ENCODE data around the gene PALLD. TPM values are rescaled to one million over a fixed set of nuclear protein-coding genes. Genes with fewer than 3 reads are reported as not detected.
A peak's percentile ranks its signal among the peaks of the same experiment; 100 is the strongest.

Gene PALLD
- total RNA-seq, 8 experiments from 2014 or later, result 15.5 to 50.3 (median 24.3) TPM

DNA sequence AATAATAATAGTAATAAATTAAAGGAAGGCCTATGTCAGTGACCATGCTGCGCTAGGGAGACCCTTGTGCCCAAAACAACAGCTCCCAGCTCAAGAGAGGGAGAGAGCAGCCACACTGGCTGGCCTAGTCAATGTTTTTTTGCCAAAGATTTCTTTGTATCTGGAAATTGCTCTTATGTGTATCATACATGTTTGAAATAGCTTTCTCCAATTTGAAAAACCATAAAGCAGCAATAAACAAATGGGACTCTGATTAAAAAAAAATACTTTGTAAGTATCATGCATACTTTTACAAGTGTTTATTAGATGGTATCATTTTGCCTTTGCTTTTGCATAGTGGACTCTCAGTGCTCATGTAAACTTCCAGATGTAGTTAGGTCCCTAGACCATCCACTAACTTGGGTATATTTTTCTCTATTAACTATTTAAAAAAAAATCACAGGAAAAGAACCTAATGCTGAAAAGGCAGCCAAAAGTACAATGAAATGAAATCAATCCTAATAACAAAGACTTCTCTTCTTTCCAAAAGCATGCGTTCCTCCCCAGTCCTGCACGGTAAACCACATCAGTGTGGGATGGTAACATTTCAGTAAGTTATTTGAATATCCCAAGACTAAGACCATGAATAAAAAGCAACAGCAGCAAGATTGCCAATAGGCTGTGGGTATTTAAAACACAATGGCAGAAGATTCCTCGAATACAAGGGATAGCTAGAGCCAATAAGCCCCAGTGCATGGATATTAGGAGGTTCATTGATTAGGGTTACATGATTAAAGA is 117.6 kb downstream of the PALLD start:
- no peak for ATAC-seq (replicated peaks in 6 of 8)
- Histone ChIP-seq H3K4me1 (replicated peaks in 1 of 2) (no peaks in the 10 kb centered on the region), H3K4me3 (no peak overlapping the region), H3K27ac (no peak overlapping the region)
- in situ Hi-C loops (cut with MboI; ENCODE audit: low pct_unique_long_range_greater_than_20kb in 2 of 9, low sequenced_read_pairs in 9 of 9, unreplicated experiment in 9 of 9), result no loop called here
- 80 to 100% (median 86%) methylated on average over 1 to 4 of the region's 4 CpGs; no CpG with 5 or more reads in 1 of the 10 experiments for WGBS, 10 experiments

DNA sequence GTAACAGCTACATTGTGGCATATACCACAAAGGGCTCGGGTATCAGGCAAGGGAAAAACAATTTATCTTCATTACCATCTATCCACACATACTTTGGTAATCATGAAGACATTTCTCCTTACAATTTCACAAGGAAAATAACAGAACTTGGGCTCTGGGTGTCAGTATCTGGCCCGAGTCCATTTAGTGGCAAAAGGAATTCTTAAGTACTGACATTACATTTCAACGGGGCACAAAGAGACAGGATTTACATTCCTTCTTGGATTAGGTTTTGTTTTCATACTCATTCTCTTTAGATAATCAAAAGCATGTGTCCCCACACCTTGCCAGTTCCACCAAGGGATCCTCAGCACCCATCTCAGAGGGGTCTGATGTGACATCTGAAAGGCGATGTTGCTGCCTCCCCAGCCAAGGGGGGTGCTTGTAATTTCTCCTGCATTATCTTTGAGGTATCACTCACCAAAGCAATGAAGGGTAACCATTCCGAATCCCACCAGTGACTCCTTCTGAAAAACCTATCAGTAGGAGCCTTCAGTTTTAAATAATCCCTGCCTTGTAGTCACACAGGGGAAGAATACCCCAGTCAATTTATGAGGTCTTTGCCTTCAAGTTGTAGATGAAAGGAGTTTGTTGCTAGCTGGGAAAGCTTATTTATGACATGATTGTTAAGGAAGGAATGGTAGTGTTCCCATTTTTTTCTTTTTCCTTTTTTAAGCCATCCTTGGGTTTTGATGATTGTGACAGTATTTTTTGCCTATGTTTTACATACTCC is 118.6 kb downstream of the PALLD start:
- ATAC-seq (replicated peaks in 6 of 8), result no peak
- in situ Hi-C loops (cut with MboI; ENCODE audit: low pct_unique_long_range_greater_than_20kb in 2 of 9, low sequenced_read_pairs in 9 of 9, unreplicated experiment in 9 of 9), result no loop called here
- H3K27ac ChIP-seq, result no peak overlapping the region
- no peak overlapping the region for H3K4me3 ChIP-seq
- H3K4me1 ChIP-seq (replicated peaks in 1 of 2), result no peaks in the 10 kb centered on the region
- 17 to 100% (median 67%) methylated on average over 1 to 4 of the region's 5 CpGs; no CpG with 5 or more reads in 1 of the 10 experiments for WGBS, 10 experiments

DNA sequence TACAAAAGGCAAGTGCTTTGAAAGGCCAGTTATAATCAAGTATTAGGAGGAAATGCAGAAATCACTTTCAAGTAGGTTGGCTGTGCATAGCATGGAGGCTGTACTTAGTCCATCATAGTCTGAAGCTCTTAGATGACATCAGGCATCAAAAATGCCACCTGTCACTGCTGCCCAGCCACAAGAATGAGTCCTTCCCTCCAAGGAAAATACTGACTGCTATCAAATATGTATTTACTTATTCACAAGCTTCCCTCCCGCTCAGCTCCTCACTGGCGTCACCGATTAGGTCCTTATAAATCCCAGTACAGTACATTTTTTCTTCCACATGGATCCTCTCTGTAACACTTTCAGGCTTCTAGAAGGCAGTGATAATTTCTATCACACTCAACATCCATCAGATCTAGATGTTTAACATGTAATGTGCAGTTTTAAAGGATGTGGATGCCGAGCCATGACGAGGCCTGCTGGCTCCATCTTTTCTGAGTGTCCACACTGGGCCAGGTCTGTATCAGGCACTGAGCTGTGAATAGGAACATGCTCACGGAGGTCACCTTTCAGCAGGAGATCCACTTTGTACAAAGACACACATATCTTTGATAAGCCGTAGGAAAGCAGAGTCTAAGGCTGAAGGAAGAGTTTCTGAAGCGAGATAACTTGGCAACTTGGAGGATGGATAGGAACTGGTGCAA is 121.9 kb downstream of the PALLD start:
- ATAC-seq (replicated peaks in 6 of 8), result no peak

DNA sequence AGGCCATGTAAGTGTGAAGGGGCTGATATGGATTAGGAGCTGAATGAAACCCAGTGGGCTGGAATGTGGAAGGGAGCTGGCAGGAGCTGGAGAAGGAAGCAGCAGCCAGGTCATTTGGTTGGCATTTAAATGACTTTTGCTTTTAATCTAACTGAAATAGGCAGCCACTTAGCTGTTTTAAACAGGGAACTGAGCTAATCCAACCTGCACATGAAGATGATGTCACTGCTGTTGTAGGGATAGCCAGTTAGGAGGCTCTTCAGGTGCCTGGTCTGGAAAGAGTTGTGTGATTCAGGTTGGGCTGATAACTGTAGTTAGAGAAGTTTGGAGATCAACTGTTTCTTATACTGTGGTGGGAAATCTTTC is 122.4 kb downstream of the PALLD start:
- H3K27ac ChIP-seq, result no peak overlapping the region
- no peak for ATAC-seq (replicated peaks in 6 of 8)
- H3K4me1 ChIP-seq (replicated peaks in 1 of 2), result peaks cover 0 to 5% of the 10 kb centered on the region in 2 donors
- in situ Hi-C loops (cut with MboI; ENCODE audit: low pct_unique_long_range_greater_than_20kb in 2 of 9, low sequenced_read_pairs in 9 of 9, unreplicated experiment in 9 of 9), result no loop called here
- no peak overlapping the region for H3K4me3 ChIP-seq

More for the DNA sequence above, 121.9 kb downstream of the PALLD start:
- Histone ChIP-seq H3K4me3 (no peak overlapping the region), H3K27ac (no peak overlapping the region), H3K4me1 (replicated peaks in 1 of 2) (peaks cover 0 to under 1% of the 10 kb centered on the region in 2 donors)
- in situ Hi-C loops (cut with MboI; ENCODE audit: low pct_unique_long_range_greater_than_20kb in 2 of 9, low sequenced_read_pairs in 9 of 9, unreplicated experiment in 9 of 9), result no loop called here
- WGBS, 10 experiments, result 69 to 100% (median 94%) methylated on average over 1 to 7 of the region's 8 CpGs

DNA sequence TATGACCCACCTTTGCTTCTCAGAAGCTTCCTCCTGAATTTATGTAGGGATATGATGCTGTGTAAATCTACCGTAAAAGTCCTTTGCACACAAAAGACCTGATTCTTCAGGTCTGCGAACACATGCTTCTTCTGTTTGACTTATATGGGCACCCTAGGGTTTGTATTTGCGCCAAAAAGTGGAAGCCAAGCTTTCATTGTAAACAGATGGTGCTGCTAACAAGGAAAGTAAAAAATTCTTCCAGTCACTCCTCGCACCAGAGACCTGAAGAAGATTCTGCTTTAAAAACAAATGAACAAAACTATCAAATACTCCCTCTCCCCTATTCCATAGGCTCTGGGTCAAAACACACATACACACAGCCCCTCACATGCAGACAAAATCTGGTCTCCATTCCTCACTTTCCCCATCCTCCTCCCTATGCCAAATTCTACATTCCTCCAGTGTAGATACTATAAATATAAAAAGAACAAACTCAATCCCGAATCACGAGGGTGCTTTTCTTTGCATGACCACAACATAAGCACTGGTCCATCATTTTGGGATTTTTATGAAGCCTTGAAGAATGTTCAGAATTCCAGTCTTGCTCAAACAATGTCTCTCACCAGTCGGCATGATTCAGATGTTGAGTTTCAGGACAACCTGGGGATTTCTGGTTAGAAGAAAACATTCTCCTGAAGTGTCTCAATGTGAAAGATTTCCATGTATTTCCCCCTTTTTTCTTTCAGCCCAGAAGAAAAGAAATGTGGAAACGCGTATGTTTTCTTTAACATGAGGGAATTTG is 125.1 kb downstream of the PALLD start:
- ATAC-seq (replicated peaks in 6 of 8), result no peak
- in situ Hi-C loops (cut with MboI; ENCODE audit: low pct_unique_long_range_greater_than_20kb in 2 of 9, low sequenced_read_pairs in 9 of 9, unreplicated experiment in 9 of 9), result no loop called here
- Histone ChIP-seq H3K27ac (no peak overlapping the region), H3K4me3 (no peak overlapping the region), H3K4me1 (replicated peaks in 1 of 2) (peaks cover 0 to 9% of the 10 kb centered on the region in 2 donors)
- WGBS, 10 experiments, result 26 to 100% (median 88%) methylated on average over 2 to 8 of the region's 9 CpGs; no CpG with 5 or more reads in 1 of the 10 experiments

DNA sequence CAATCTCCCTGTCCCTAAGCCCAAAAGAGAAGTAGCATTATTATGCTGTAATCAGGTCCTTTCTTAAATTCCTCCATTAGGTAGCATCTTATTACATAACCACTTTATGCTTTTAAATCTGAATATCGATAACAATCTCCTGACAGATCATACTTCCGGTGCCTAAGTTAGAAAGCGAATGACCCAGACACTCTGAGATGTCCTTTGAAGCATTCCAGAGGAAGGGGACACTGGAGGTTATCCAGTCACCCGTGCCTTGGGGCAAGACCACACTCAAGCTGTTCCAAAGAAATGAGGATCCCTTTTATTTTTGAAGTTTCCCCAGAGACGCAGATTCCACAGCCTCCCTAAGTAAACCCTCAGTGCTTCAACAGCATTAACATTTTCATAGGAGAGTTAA is 125.7 kb downstream of the PALLD start:
- in situ Hi-C loops (cut with MboI; ENCODE audit: low pct_unique_long_range_greater_than_20kb in 2 of 9, low sequenced_read_pairs in 9 of 9, unreplicated experiment in 9 of 9), result no loop called here
- Histone ChIP-seq H3K4me3 (no peak overlapping the region), H3K4me1 (replicated peaks in 1 of 2) (peaks cover 0 to 9% of the 10 kb centered on the region in 2 donors), H3K27ac (no peak overlapping the region)
- no peak for ATAC-seq (replicated peaks in 6 of 8)
- WGBS, 10 experiments, result 72 to 100% (median 82%) methylated on average over 1 to 5 of the region's 5 CpGs; no CpG with 5 or more reads in 1 of the 10 experiments

DNA sequence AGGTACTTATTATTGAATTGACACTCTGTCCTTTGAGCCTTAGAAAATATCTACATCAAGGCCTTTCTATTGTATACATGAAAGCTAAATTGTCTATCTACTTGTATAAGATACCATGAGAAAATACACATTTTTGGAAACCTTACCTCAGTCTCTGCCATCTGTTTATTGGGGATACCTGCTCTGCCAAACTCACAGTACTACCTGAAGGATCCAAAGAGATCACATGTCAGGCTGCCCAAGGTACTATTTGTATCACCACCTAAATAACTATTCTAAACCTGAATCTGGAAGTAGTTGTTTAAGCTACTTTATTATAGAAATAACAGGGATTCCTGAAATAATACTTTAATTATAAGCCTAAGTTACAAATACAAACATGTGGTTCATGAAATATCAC is 126.2 kb downstream of the PALLD start:
- Histone ChIP-seq H3K4me1 (replicated peaks in 1 of 2) (peaks cover 0 to 9% of the 10 kb centered on the region in 2 donors), H3K27ac (no peak overlapping the region), H3K4me3 (no peak overlapping the region)
- no peak for ATAC-seq (replicated peaks in 6 of 8)
- in situ Hi-C loops (cut with MboI; ENCODE audit: low pct_unique_long_range_greater_than_20kb in 2 of 9, low sequenced_read_pairs in 9 of 9, unreplicated experiment in 9 of 9), result no loop called here

DNA sequence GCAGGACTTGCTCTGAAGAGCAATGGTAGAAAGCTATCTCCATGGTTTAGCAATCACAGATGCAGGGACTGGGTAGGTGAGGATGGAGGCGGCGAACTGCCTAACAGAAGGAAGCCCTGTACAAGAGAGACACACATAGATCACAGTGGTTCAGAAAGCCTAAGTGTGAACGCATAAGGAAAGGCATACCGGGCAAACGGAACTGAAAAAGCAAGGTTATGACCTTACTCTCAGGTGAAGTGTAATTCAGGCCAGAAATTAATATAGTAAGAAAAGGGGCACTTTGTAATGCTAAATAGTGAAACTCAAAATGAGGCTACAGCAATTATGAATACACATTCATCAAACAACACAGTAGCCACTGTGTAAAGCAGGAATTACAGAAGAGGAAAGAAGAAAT is 126.6 kb downstream of the PALLD start:
- Histone ChIP-seq H3K27ac (no peak overlapping the region), H3K4me3 (no peak overlapping the region), H3K4me1 (replicated peaks in 1 of 2) (peaks cover 0 to 9% of the 10 kb centered on the region in 2 donors)
- no peak for ATAC-seq (replicated peaks in 6 of 8)
- WGBS, 10 experiments, result 89 to 100% (median 100%) methylated on average over 1 to 5 of the region's 5 CpGs; no CpG with 5 or more reads in 1 of the 10 experiments
- in situ Hi-C loops (cut with MboI; ENCODE audit: low pct_unique_long_range_greater_than_20kb in 2 of 9, low sequenced_read_pairs in 9 of 9, unreplicated experiment in 9 of 9), result no loop called here

DNA sequence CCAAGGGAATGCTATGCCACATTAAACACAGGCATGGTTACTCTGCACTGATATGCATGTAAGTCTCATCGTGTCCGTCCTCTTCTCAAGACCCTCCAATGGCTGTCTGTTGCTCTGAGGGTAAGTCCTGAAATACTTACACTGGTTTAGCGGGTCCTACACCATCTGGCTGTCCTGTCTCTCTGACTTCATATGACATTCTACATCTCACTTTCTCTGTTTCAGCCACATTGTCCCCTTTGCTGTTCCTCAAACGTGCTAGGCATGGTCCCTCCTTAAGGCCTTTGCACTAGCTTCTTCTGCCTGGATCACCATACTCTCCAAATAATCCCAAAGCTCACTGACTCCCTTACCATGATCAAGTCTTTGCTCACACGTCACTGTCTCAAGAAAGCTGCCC is 131.4 kb downstream of the PALLD start:
- in situ Hi-C loops (cut with MboI; ENCODE audit: low pct_unique_long_range_greater_than_20kb in 2 of 9, low sequenced_read_pairs in 9 of 9, unreplicated experiment in 9 of 9), result no loop called here
- Histone ChIP-seq H3K27ac (no peak overlapping the region), H3K4me1 (replicated peaks in 1 of 2) (peaks cover 11 to 22% of the 10 kb centered on the region in 2 donors), H3K4me3 (no peak overlapping the region)
- ATAC-seq (replicated peaks in 6 of 8), result no peak
- 83 to 100% (median 95%) methylated on average over 1 to 5 of the region's 5 CpGs; no CpG with 5 or more reads in 4 of the 10 experiments for WGBS, 10 experiments

DNA sequence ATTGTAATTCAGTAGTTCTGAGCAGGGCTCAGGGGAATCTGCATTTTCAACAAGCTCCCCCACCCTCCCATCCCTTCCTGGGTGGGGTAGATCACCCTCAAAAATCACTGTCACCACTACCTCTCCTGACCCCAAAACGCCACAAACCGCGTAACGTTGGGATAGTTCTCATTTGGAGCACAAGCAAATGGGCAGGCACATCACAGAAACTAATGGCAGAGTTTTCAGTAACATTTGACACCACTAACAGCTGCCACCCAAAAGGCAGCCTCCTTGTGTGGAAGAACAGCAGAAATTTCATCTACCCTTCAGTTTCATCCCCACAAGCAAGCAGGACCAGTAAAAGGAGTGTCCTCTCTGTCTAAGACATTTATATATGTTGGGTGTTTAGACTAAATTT is 132.7 kb downstream of the PALLD start:
- 76 to 100% (median 89%) methylated on average over 1 to 4 of the region's 4 CpGs; no CpG with 5 or more reads in 6 of the 10 experiments for WGBS, 10 experiments
- peaks cover 25 to 26% of the 10 kb centered on the region in 2 donors for H3K4me1 ChIP-seq (replicated peaks in 1 of 2)
- no peak for ATAC-seq (replicated peaks in 6 of 8)
- no peak overlapping the region for H3K4me3 ChIP-seq
- in situ Hi-C loops (cut with MboI; ENCODE audit: low pct_unique_long_range_greater_than_20kb in 2 of 9, low sequenced_read_pairs in 9 of 9, unreplicated experiment in 9 of 9), result no loop called here
- H3K27ac ChIP-seq, result no peak overlapping the region

DNA sequence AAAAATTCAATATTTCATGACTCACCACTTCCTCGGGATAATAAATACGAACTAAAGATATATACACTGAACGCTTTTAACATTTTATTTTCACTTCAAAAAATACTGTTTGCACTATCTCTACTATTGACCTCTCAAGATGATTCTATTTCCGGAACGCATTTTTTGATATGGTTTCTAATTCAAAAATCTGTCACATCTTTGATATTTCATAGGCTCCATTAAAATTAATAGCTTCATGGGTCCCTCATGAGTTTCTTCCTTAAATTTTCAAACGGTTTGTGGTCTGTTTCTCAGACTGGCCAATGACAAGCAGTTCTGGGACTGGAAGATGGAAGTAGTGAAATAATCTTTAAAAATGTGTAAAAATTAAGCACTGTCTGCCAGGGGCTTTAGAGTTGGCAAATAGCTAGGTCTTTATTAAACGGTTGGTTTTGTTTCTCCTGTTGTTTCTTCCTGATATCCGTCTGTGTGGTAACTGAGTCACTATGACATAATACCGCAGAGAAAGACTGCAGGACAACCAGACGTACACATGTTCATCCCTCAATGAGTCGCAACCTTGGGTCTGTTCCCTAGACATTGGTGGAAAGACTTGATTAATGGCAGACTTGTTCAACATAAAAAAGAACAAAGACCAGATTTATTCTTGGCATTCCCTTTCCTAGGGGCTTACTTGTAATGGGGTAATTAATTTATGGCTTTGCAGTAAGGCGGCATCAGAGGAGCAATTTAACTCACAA is 133.8 kb downstream of the PALLD start:
- ATAC-seq (replicated peaks in 6 of 8), result peak in 3 of 8 experiments; percentile 0 to 11 (median 5)
- Histone ChIP-seq H3K27ac (no peak overlapping the region), H3K4me3 (peak overlapping the region; percentile 44 to 55 (median 48)), H3K4me1 (replicated peaks in 1 of 2) (peaks cover 27 to 29% of the 10 kb centered on the region in 2 donors)
- in situ Hi-C loops (cut with MboI; ENCODE audit: low pct_unique_long_range_greater_than_20kb in 2 of 9, low sequenced_read_pairs in 9 of 9, unreplicated experiment in 9 of 9), result no loop called here
- 48 to 98% (median 62%) methylated on average over 5 to 12 of the region's 12 CpGs; no CpG with 5 or more reads in 1 of the 10 experiments for WGBS, 10 experiments
